Gastroesophageal sphincter (tissue), 3 donors: ENCODE measurements around the gene TMOD1.

ENCODE experiments used
- POLR2AphosphoS5 ChIP-seq: sonication (generic); formaldehyde crosslinking; IDR thresholded peaks from one replicate; pipeline ENCODE4 v1.6.1; 2017; ENCODE audit warnings: antibody characterized with exemption
- TF ChIP-seq, protein P1 (sequence below), 4 experiments: fragments of 200-600 bp in 2 of 4; fragments of 450-650 bp in 2 of 4; sonication (generic) in 1 of 4; IDR thresholded peaks; one replicate each; pipeline ENCODE4 v1.5.1; 2017 to 2019; ENCODE audit warnings: antibody characterized with exemption in 4 of 4, mild to moderate bottlenecking in 2 of 4, moderate library complexity in 2 of 4

DNA sequence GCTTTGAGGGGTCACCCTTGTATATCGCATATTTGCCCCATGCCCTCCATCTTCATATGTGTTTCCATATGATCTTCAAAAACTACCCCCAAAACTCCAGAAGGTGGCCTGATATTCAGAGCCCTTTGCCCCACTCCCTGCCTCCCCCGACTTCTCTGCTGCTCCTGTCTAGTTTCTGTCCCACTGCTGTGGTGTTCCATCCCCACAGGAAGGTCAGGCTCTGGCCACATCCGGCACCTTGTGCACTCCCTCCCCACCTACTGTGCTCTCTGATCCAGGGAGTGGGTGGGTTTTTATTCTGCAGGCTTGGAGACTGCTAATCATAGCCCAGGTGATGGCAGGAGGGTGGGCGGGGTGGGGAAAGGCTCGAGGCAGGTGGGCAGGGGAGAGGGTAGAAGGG lies 52.4 kb downstream of the TMOD1 start:
- TF ChIP-seq, protein P1, sequence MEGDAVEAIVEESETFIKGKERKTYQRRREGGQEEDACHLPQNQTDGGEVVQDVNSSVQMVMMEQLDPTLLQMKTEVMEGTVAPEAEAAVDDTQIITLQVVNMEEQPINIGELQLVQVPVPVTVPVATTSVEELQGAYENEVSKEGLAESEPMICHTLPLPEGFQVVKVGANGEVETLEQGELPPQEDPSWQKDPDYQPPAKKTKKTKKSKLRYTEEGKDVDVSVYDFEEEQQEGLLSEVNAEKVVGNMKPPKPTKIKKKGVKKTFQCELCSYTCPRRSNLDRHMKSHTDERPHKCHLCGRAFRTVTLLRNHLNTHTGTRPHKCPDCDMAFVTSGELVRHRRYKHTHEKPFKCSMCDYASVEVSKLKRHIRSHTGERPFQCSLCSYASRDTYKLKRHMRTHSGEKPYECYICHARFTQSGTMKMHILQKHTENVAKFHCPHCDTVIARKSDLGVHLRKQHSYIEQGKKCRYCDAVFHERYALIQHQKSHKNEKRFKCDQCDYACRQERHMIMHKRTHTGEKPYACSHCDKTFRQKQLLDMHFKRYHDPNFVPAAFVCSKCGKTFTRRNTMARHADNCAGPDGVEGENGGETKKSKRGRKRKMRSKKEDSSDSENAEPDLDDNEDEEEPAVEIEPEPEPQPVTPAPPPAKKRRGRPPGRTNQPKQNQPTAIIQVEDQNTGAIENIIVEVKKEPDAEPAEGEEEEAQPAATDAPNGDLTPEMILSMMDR (IDR thresholded peaks at IDR 0.05) = no peak
- no peak for TF ChIP-seq POLR2AphosphoS5
